Embryonic facial prominence (tissue), 1 donor: ENCODE measurements around the gene MLPH.

Experiments
- DNase-seq: peaks from one replicate; pipeline ENCODE4 v3.0.0-alpha.2; 2016; ENCODE audit errors: extremely low spot score

The MLPH gene

GRCh38 chr2:237478979-237479378 is 8.1 kb upstream of the MLPH start:
- no peak for DNase-seq

- DNase-seq, result no peak
Observed at GRCh38 chr2:237479747-237480146, 7.3 kb upstream of the MLPH start.

GRCh38 chr2:237480556-237480955 is 6.5 kb upstream of the MLPH start:
- DNase-seq, result no peak

GRCh38 chr2:237480988-237481525 is 6.0 kb upstream of the MLPH start:
- no peak for DNase-seq

DNA sequence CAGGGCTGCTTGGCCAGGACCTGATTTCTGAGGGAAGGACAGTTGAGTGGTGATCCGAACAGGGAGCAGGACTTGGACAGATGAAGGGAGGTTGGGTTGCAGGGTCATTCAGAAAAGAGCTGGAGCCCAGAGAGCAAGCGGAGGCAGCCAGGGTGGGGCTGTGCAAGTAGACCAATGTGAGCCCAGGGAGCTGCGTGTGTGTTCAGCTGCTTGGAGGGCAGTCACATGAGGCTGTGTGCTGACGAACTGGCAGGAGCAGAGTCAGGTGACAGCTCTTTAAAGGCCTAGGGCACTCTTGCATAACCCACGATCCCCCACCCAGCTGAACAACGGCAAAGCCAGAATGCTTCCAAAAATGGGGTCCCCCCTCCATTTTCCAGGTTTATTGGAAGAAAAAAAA is 4.6 kb upstream of the MLPH start:
- DNase-seq, result no peak

DNA sequence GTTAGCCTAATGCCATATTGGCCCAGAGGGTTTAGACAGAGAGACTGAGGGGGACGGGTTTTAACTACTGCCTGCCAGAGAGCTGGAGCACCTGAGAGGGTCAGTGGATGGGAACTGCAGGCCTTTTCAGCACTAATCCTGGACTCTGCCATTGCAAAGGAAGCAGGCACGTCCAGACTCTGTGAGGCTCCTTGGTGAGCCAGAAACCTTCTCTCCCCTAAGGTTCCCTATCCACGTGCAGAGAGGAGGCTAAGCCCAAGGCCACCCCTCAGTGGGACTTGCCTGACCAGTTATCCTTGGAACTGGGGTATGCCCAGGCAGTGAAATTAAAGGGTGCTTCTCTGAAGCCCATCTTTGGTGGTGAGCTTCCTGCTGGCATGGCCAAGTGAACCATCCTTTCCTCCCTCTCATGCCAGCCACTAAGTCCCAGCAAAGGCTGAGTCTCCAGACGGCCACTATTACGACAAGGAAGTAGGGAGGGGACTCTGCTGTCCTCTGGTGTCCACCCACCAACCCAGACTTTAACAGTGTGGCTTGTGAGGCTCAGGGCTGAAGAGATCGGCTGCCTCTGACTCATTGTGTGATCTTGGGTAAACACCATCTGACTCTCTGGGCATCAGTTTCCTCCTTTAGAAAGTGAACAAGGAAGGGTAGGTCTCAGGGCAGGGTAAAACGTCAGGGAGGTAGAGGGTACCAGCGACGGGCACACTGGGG is 3.9 kb upstream of the MLPH start:
- DNase-seq, result no peak

DNA sequence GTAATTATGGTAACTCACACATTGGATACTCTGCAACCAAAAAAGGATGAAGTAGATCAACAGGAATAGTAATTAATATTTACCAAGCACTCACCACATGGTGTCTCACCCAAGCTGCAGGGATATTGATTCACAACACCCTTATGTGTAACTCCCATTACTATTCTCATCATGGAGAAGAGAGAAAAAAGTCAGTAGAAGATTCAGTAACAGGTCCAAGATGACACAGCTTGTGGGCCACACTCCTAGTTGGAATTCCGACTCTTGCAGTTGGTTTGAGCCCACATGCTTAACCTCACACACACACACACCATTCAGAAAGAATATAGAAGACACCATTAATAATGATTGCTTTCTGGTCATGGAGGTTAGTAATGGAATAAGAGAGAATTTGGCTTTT is 1.7 kb upstream of the MLPH start:
- no peak for DNase-seq

DNA sequence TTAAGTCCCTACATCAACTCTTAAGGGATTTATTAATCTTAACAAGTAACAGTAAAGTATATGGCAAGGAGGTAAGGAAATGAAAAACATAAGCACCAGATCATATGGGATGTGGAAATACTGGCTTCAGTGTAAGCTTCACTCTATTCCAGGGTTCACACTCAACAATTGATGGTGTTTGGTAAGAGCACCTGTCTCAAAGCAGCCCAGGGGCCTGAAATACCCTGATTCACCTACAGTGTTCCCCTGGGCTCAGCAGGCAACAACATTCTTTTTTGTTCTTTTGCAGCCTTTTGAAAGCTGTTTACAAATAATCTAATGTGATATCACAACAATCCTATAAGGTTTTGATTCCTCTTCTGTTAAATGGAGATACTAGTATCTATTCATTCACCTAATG is 1.2 kb upstream of the MLPH start:
- no peak for DNase-seq

- no peak for DNase-seq
Observed at GRCh38 chr2:237486334-237486818, 675 bp upstream of the MLPH start.

DNA sequence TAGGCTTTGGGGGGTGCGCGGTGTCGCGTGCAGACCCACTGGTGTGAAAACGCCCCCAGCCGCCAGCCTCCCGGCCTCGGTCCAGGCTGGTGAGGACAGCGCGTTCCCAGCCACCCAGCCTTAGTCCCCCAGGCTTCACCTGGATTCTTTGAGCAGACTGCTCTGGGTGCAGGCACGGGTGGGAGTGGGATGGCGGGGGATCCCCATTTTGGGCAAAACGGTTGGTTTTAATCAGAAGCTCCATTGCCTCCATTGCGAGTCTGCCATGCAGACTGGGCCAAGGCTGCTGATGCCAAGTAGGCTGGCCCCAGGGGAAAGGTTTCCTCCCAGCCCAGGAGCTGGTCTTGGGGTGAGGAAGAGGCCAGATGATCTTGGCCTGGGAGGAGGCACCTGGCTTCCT is 445 bp downstream of the MLPH start:
- no peak for DNase-seq

- no peak for DNase-seq
Observed at GRCh38 chr2:237488295-237488694, 1.2 kb downstream of the MLPH start.

DNA sequence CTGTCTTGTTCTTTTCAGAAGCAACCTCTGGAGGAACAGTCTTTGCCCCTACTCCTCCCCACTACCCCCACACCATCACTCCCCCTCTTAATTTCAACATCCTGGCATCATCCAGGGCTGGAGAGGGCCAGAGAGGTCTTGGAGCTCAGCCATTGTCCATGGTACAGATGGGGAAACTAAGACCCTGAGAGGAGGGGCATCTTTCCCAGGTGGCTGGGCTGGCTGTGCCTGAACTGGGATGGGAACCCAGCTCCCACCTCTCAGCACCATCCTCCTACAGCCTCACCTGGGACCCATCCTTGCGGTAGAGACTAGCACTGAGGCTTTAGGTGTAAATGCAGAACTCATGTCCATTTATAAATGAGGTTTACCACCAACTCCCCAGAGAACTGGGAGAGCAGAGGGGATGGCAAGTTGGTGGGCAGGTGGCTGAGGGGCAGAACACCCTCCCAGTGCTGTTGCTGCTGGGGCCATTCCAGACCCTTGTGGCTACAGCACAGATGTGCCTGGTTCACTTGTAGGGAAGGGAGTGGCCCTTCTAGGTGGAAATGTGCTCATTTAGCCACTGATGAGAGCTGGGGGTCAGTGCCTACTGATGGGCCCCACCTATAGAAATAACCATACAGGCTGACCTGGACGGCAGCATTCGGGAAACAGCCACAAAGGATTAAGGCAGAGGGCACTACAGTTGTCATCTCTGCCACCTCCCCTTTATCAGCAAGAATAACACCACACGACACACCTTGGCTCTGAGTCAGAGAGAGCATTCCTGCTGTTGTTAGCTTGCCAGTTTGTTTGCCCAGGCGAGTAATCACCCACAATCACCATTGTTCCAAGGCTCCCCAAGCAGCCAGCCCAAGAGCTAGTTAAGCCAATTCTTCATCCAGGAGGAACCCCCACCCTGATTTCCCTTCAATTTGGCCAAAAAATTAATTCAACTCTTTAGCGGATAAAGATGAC is 2.1 kb downstream of the MLPH start:
- DNase-seq, result no peak

DNA sequence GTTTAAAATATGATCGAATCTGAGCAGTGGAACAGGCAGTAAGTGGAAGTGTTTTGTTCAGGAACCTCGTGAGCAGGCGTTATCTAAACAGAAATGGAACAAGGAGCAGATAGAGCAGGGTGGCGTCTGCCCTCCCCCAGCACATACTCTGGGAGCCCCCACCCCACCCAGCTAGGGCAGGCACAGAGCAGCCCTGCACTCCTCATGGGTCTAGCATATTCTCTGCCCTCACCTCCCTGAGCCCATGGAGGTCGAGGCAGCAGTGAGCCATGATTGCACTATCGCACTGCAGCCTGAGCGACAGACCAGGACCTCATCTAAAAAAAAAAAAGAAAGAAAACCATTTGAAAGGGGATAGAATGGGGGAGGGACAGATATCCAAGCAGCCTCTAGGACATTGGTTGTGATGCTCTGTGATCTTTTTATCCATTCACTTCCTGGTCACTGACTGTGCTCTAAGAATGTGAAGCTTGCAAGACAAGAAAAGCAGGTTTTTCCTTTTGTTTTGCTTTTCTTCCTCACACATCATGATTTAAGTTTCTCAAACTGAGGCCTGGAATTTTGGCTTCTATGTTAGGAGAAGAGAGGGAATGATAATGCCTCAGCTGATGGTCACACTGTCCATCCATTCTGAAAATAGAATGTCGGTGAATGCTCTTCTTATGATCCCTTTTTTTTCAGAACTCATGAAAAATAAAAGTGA is 3.1 kb downstream of the MLPH start:
- DNase-seq, result no peak

DNA sequence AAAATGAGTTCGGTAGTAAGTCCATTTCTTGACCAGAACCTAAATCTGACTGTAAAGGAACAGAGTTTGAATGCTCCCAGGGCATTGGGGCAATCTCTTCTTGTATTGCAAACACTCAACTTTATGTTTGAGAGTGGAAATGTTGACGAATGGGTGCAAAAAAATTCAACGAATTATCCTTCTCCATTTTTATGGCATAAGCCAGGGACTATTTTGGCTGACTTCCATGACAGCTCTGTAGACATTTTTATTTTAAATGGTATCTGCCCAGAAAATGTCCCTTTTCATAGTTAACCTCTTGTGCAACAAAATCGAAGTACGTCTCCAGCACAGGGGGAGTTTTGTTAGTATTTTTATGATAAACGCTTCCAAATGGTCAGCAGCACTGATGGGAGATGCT is 3.7 kb downstream of the MLPH start:
- no peak for DNase-seq

DNA sequence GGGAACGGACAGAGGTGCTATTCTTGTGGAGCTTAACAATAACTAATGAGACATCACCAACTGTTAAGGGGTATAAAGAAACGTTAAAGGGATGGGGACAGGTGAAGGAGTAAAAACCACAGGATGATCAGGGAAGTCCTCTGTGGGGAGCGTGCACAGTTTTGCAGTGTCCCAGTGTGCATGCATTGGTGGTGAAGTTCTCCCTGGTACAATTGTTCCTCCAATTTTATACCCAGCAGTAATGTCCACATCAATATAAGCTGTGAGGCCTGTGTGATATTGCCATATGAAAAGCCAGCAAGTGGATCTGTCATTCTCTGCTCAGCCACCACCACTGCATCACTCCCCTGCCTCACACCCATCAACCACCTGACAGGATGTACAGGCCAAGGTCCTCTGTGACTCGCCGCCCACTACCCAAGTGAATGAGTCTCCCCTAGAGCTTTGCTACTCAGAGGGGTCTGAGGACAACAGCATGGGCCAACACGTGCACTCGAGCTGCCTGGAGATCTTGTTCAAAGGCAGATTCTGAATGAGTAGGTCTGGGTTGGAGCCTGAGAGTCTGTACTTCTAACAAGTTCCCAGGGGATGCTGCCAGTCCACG is 4.6 kb downstream of the MLPH start:
- DNase-seq, result no peak

DNA sequence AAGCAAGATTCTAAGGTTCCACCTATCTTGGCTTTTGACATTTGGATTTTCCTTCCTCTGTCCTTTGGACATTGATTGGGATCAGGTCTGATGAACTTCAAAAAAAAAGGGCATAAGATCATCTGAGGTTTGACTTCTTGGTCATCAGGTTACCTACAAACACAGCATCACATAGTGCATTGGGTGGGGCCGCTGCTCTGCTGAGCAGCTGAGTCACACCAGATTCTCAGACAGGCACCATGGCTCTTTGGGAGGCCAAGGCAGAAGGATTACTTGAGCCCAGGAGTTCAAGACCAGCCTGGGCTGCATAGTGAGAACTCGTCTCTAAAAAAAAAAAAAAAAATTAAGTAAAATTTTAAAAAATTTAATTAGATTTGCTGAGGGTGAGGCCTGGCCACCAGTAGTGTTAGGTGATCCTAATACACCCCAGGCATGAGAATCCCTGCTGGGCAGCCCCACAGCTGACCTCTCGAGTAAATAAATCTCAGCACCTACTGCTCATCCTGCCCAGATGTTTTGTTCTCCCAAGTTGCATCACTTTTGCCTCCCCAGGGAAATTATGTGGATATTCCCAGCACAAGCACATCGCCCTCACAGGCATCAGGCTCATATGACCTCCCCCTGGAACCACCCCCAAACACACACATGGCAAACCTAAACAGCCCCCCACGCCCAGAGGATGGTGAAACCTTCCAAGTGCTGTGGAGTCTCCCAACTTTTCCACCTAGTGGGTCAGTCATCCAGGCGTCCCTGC is 5.3 kb downstream of the MLPH start:
- DNase-seq, result no peak

DNA sequence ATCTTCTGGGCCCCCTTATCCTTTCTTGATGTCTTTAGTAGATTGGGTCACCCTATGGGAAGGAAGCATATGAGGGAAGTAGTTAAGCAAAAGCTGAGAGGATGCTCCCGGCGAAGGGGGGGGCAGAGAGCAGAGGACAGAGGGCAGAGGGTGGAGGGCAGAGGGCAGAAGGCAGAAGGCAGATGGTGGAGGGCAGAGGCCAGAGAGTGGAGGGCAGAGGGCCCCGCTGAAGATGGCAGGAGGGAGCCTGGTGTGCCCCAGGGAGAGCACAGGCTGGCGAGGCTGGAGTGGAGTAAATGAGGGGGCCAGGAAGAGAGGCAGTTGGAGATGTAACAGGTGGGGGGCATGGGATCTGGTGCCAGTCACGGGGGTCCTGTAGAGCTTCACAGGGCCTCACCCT is 7.0 kb downstream of the MLPH start:
- DNase-seq, result no peak

GRCh38 chr2:237495521-237496117 is 8.6 kb downstream of the MLPH start:
- DNase-seq, result no peak

GRCh38 chr2:237496428-237496827 is 9.4 kb downstream of the MLPH start:
- DNase-seq, result no peak

GRCh38 chr2:237497009-237497837 is 10.2 kb downstream of the MLPH start:
- no peak for DNase-seq
